Sigmoid colon (tissue), 3 donors: ENCODE measurements around the gene OR2A42.
"Not testable (repeated sequence)": the region's sequence is repeated elsewhere in the genome, so short reads cannot be mapped to it uniquely, and the experiment has no call there.

ENCODE experiments used
- CTCF ChIP-seq, 4 experiments: fragments of 450-650 bp in 3 of 4; fragments of 200-600 bp in 1 of 4; IDR thresholded peaks; one replicate each; pipeline ENCODE4 v1.5.1; 2016 to 2019; ENCODE audit warnings: antibody characterized with exemption in 4 of 4, mild to moderate bottlenecking in 3 of 4, moderate library complexity in 2 of 4
- POLR2A ChIP-seq, 2 donors: fragments of 450-650 bp; IDR thresholded peaks; one replicate each; pipeline ENCODE4 v1.6.1; 2016; ENCODE audit warnings: antibody characterized with exemption in 2 of 2, mild to moderate bottlenecking in 2 of 2, moderate library complexity in 2 of 2

- TF ChIP-seq CTCF, POLR2A (IDR thresholded peaks at IDR 0.05): not testable (repeated sequence)
Measured at GRCh38 chr7:144282490-144282889, 43.1 kb upstream of the OR2A42 start.
